ENCODE results near the gene CAMK1D.

Gene CAMK1D

DNA sequence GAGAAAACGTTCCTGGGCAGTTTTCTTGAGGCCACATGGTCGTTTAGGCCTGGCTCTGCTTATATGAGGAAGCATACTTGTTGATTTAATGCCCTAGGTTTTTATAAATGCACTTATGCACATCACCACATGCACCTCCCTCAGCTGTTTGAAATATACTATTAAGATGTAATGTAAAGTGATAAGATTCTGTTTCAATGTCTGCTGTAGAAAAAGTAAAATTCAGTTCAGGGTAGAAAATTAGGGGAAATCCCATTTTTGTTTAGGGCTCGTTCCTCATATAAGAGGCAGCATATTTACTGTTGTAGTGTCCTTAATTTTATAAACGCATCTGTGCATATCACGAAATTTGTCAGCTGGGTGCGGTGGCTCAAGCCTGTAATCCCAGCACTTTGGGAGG is 7.8 kb upstream of the CAMK1D start:
- no peak for TF ChIP-seq CTCF (IDR thresholded peaks at IDR 0.05; ENCODE audit: insufficient read depth, low read depth, low read length, missing control alignments)
- no peak overlapping the region for H3K4me3 ChIP-seq (ENCODE audit: low read depth, low read length)
- no peak for DNase-seq (ENCODE audit: low read depth)

GRCh38 chr10:12344375-12345110 is 4.8 kb upstream of the CAMK1D start:
- no peak for TF ChIP-seq CTCF (IDR thresholded peaks at IDR 0.05; ENCODE audit: insufficient read depth, low read depth, low read length, missing control alignments)
- no peak overlapping the region for H3K4me3 ChIP-seq (ENCODE audit: low read depth, low read length)
- no peak for DNase-seq (ENCODE audit: low read depth)

DNA sequence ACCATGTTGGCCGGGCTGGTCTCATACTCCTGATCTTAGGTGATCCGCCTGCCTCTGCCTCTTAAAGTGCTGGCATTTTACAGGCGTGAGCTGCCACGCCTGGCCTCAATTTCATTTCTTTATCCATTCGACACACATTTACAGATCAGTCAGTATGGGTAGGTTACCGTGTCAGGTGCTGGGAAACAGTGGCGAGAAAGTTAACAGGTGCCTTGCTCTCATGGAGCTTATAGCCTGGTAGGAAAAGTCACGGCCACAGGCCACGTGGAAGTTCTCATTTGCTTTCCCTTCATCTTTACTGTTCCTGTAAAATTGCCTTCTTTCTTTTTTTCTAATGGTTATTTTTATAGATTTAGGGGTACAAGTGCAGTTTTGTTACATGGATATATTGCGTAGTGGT is 2.6 kb upstream of the CAMK1D start:
- no peak for DNase-seq (ENCODE audit: low read depth)

DNA sequence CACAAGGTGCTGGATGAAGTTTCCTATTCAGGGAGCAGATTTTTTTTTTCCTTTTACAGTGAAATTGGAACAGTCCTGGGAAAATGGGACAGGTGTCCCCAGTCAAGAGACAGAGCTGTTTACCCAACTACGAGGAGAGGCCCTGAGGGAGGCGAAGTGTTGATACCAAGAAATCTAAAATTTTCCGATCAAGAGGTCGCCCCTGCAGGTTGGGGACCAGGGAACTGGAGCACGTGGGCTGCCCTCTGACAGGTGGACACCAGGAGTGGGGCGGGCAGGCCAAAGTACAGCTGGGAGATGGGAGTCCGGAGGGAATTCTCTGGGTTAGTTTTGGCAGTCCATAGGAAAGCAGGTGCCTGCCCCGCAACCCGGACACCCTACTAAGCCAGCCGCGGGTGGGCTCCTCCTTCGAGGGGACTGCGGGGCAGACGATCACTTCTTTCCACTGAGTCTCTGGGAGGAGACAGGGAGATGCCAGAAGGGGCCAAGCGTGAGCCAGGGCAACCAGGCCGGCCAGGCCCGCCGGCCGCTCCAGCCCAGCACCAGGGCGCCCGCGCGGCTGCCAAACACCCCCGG is 965 bp upstream of the CAMK1D start:
- TF ChIP-seq CTCF (IDR thresholded peaks at IDR 0.05; ENCODE audit: insufficient read depth, low read depth, low read length, missing control alignments), result no peak
- DNase-seq (ENCODE audit: low read depth), result no peak
- peak overlapping the region; percentile 61 for H3K4me3 ChIP-seq (ENCODE audit: low read depth, low read length)

More for the DNA sequence above, 2.6 kb upstream of the CAMK1D start:
- H3K4me3 ChIP-seq (ENCODE audit: low read depth, low read length), result no peak overlapping the region
- TF ChIP-seq CTCF (IDR thresholded peaks at IDR 0.05; ENCODE audit: insufficient read depth, low read depth, low read length, missing control alignments), result no peak

GRCh38 chr10:12349629-12350166 is 351 bp downstream of the CAMK1D start:
- peak overlapping the region; percentile 88 for H3K4me3 ChIP-seq (ENCODE audit: low read depth, low read length)
- DNase-seq (ENCODE audit: low read depth), result no peak
- TF ChIP-seq CTCF (IDR thresholded peaks at IDR 0.05; ENCODE audit: insufficient read depth, low read depth, low read length, missing control alignments), result no peak

DNA sequence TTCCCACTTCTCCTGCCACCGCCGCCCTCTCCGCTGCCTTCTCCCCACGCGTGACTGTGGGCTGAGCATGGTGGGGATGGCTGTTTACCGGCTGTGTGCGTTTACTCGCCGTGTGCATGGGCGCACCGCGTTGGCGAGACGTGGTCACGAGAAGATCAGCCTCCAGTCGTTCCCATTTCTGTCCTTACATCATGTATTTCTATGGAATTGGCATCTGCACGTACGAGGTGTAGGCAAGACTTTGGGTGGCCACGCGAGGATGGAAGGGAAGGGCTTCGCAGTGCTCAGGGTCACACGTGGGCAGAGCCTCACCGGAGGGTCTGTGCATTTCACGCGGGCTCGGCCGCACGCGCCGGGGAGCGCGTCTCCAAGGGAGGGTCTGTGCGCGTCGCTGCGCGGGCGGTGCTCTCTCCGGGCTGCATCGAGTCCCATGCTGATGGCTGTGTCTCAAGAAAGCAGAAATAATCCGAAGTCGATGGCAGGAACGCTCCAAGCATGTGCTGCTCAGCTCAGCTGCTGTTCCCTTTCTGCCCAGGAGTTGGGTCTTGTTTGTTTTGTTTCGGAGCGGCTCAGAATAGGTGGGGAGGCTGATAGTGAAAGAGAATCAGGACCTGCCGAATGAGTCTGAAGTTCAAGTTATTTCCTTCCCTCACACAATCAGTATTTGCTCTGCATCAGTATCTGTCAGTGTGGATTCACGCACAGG is 973 bp downstream of the CAMK1D start:
- no peak for TF ChIP-seq CTCF (IDR thresholded peaks at IDR 0.05; ENCODE audit: insufficient read depth, low read depth, low read length, missing control alignments)
- peak overlapping the region; percentile 88 for H3K4me3 ChIP-seq (ENCODE audit: low read depth, low read length)
- DNase-seq (ENCODE audit: low read depth), result peak; percentile 88
